GM12801 (cell line): ENCODE measurements around the gene HSPA14.

ENCODE experiments used
- TF ChIP-seq, protein P1 (sequence below): IDR thresholded peaks from one replicate; pipeline ENCODE4 v1.5.1; 2011; ENCODE audit warnings: control low read depth; ENCODE audit not compliant: insufficient read length; ENCODE audit errors: extremely low read depth

HSPA14 gene

DNA sequence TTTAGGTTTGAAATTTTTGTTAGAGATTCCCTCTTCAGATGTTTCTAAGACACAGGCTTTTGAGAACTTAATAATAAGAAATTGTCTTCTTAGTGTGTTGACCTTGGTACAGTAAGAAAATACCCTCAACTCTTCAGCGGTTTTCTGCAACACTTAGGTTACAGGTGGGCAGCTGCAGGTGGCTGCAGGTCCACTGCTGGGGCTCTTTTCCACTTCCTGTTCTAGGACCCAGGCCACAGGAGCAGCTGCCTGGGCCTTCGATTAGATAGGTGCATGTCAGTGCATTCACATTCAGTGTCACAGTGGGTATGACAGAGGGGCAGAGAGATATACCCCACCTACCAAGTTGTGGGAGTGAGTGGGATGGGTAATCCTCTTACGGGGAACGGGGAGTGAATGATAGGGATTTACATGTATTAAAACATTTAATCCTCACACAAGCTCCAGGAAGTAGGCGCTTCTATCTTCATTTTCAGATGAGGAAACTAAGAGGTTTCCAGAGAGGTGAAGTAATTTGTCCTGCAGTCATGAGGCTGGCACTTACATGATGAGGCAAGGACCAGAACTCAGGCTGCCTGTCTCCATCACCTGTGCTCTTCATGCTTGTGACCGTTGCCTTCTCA, 20.3 kb downstream of the HSPA14 start:
- TF ChIP-seq, protein P1, sequence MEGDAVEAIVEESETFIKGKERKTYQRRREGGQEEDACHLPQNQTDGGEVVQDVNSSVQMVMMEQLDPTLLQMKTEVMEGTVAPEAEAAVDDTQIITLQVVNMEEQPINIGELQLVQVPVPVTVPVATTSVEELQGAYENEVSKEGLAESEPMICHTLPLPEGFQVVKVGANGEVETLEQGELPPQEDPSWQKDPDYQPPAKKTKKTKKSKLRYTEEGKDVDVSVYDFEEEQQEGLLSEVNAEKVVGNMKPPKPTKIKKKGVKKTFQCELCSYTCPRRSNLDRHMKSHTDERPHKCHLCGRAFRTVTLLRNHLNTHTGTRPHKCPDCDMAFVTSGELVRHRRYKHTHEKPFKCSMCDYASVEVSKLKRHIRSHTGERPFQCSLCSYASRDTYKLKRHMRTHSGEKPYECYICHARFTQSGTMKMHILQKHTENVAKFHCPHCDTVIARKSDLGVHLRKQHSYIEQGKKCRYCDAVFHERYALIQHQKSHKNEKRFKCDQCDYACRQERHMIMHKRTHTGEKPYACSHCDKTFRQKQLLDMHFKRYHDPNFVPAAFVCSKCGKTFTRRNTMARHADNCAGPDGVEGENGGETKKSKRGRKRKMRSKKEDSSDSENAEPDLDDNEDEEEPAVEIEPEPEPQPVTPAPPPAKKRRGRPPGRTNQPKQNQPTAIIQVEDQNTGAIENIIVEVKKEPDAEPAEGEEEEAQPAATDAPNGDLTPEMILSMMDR, result no peak

DNA sequence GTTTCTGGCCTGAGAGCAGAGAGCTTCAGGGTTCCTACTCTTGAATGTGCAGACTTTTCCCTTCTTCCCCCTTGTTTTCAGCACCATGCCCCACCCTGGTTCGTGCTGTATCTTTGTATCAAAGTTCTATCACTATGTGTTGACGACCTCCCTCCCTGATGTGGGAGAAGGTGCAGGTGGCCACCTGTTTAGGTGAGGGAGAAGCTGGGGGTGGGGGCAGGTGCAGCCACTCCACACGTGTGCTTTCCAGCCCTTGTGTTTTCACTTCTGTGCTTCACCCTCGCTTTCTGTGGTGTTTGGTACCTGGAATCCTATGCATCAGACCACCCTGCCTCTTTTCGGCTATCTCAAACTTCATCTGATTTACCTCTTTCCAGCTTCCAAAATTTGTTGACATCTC, 20.9 kb downstream of the HSPA14 start:
- TF ChIP-seq, protein P1, result no peak

DNA sequence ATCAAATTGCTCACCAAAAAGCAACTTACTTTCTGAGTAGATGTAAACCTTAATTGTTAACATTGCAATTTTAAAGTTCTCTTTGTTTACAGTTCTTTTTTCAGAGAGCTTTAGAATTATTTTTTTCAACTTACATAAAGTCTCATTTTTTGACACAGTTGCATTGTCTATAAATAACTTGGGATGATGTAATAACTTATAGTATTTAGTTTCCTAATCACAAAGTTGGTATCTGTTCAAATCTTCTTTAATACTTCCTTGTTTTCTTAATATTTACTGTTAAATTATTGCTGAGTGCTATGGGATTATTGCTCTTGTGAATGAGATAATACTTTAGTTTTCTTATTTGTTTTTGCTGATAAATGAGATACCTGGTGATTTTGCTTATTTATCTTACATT, 21.7 kb downstream of the HSPA14 start:
- TF ChIP-seq, protein P1, result no peak

DNA sequence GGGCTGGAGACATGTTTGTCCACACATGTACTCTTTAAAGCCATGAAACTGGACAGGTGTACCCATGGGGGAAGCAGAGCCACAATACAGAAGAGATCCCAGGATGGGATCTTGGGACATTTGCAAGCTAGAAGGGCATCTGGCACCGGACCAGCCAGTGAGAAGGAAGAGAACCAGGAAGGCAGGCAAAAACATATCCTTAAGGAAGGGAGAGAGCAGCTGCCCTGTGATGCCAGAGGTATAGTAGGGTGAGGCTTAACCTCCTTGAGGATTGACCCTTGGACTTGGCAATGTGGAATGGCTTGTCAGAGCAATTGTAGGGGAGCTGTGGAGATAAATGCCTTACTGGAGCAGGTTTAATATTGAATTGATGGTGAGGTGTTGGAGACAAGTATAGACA, 22.7 kb downstream of the HSPA14 start:
- TF ChIP-seq, protein P1, result no peak

DNA sequence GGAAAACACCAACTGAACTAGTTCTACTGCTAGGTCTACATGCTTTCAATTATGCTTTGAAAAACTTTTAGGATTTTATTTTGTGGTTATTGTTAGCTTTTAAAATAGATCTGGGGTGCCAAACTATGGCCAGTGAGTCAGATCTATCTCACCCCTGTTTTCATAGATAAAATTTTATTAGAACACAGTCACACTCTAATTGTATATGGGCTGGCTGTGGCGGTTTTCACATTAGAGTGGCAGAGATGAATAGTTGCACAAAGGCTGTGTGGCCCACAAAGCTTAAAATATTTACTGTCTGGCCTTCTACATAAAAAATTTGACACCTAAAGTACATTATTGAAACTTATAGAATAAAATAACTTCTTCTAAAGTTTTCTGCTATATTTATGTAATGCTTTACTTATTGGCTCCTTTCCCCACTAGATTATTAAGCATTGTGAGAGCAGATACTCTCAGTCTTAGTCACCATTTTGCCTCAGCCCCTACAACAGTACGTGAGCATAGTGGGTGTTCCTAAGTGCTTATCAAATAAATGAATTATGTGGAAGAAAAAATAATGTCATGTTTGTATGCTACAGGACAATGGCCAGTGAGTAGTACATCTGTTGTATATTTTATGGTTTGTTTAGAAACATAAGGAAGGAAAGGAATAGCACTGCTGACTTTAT, 35.1 kb downstream of the HSPA14 start:
- TF ChIP-seq, protein P1, result no peak

DNA sequence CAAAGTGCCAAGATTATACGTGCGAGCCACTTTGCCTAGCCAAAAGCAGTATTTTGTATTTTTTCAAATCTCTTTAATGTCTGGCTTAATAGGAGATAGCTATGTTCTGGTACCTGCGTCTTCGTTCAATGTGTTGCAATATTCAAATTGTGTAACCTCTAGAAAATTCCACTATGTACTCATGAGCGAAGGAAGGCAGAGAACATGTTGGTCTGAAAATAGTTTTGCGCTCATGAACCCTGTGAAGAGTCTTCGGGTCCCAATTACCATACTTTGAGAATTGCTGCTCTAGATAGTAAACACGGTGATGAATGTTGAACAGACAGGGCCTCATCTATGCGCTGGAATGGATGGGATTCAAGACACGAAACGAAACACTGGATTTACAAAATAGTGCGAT, 37.8 kb downstream of the HSPA14 start:
- TF ChIP-seq, protein P1, result no peak

DNA sequence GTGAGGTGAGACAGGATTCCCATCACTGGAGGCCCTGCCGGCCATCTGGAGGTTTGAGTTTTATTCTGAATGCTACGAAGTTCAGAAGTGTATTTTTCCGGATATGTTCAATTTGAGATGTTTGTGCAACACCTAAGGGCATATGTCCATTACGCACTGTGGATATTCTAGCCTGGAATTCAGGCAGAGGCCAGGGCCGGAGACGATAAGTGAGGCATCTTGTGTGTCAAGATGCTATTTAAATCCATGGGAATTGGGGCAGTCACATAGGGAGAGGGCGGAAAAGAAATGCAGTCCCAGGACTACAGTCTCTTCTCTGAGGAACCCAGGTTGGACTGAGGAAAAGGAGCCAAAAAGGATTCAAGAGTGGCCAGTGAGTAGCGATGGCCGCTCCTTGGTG, 38.7 kb downstream of the HSPA14 start:
- TF ChIP-seq, protein P1, result no peak
